ENCODE results near the gene PRKCH.

- TF ChIP-seq CTCF (IDR thresholded peaks at IDR 0.05) = no peak
- no peak for TF ChIP-seq POLR2A (IDR thresholded peaks at IDR 0.05)
- no peak for TF ChIP-seq POLR2AphosphoS5 (IDR thresholded peaks at IDR 0.05)
Observed at GRCh38 chr14:61346221-61346620, 24.8 kb downstream of the PRKCH start.
